HG03469 (cell line): ENCODE data around the gene RAD18.

Source experiments
- ATAC-seq: cut with Tn5 transposase; IDR thresholded peaks from one replicate; pipeline ENCODE4 v1.9.1; 2021; ENCODE audit warnings: mild to moderate bottlenecking, moderate library complexity, moderate number of reproducible peaks; ENCODE audit not compliant: unreplicated experiment

RAD18 gene

GRCh38 chr3:8966150-8966819 is 3.0 kb upstream of the RAD18 start:
- ATAC-seq, result no peak

DNA sequence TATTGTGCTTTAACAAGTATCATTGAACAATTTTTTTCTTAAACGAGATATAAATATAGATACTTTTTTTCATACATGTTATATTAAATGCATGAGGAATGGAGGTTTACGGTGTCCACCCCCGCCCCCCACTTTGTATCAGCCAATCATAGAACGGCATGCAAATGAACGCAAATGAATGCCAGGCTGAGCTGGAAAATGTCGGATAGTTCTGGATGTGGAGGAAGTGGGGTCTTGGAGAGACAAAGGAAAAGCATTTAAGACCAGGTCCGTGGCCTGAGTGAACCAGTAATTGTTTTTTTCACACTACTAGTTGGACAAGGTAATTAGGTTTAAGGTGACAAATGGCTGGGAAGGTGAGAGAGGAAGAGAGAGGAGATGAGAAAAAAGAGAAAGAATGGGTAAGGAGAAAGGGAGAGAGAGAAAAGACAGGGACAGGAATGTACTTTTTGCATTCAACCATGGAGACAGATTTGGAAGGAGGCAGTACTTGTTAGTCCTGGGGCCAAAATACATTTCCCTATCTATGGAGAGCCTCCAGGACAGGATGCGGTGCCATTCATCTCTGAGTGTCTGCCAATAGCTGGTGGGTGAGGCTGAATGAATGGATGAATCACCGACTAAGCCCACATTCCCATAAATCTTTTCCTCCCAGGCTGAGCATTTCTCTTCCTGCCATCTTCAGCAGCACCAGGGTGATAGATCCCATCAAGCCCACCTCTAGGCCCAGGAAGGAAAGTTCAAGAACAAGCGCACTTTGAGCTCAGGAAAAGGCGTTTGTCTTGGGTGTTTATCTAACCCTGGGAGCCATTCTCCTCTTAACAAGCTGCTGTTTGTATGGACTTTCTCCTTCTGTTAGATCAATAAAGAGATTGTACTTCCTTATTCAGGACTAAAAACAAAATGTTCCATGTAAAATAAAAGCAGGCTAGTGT is 1.4 kb upstream of the RAD18 start:
- ATAC-seq, result no peak

DNA sequence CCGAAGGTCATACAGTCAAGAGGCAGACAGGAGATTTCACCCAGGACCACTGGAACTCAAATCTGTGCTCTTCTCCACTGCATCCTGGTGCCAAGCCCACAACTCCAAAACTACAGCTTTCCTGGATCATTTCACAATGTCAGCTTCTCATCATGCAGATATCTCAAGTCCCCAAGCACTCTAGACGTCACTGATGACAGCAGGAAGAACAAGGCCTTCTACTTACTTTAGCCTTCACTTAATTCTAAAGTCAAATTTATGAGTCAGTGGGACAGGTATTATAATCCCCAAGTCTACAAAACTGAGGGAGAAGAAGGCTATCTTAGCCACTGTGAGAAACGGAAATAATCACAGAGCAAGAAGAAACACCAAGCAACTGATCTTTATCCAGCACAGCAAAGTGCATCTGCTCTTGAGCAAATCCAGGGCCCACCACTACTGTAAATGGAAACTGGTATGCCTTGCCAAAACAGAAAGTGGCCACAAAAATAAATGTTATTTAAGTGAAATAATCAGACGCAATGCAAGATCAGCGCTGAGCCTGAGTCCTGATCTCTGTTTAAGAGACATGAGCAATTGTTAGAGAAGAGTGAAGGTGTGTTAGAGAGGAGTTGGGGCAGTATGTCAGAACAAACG is 928 bp downstream of the RAD18 start:
- no peak for ATAC-seq

DNA sequence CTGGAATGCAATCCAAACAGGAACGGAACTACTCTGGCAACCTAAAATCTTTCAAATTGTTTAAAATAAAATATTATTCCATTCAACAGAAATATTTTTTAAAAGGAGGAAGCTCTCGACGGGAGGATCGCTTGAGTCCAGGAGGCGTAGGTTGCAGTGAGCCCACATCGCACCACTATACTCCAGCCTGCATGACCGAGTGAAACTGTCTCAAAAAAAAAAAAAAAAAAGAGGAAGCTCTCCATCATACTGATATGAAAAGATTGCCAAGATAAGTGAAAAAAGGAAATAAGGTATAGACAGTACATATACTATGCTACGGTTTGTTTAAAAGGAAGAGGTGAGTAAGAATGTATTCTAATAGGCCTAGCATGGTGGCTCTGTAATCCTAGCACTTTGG is 3.6 kb downstream of the RAD18 start:
- ATAC-seq, result no peak

DNA sequence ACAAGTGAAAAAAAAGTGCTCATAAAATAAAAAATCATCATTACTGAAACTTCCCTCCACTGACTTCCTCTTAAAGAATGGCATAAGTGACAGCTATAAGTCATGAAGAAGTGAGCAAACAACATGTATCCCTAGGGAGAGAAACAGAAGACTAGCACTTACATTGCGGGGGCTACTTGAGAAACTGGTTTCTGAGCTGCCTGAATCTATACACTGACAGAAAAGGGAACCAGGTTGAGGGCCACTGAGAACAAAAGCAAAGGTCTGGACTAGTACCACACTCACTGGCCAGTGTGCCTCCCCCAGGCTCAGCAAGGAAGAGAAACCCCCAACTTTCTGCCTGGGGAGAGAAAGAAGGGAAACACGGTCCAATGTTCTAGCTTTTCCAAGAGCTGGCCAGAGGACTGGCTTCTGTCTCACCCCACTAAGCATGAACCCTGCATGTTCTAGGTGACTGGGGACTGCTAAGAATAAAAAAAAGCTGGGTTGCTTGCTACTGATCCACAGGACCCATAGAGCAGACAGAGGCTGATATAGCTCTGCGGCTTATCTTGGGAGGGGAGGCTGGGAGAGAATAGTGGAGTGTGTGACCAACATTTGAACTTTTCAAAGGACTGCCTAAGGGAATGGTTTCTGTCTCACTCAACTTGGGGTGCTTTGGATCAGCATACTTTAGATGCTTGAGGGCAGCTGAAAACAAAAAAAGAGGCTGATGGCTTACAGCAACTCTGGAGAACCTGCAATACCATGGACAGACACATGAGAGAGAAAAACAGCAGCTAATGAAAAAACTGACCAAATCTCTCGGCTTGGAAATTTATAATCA is 8.1 kb downstream of the RAD18 start:
- ATAC-seq, result peak; percentile 89

DNA sequence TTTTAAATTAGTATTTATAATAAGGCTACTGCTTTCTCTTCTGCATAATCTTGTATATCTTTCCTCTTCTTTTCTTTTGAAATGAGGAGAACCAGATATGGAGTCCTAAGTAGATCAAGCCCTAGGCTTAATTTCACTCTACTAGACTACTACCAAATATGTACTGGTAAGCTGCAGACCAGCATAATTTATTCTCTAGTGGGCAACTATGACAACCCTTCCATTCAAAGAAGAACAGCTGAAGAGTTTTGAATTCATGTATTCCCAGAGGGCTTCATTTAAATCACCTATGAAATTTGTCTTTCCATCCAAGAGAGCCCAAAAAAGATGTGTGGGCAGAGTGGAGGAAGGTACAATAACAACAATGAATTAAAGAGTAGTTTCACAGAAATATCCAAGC is 10.0 kb downstream of the RAD18 start:
- ATAC-seq, result no peak

DNA sequence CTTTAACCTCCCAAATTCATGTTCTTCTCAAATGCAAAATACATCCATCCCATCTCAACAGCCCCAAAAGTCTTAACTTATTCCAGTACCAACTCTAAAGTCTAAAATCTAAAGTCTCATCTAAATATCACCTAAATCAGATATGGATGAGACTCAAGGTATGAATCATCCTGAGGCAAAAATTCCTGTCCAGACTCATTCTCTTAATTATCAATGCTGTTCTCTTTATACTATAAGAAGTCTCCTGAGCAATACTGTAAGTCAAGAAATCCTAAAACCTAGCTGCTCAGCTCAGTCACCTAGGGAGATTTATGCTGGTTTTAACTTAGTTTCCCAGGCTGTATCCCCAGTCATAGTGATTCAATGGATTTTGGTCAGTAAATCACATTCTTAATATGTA is 11.1 kb downstream of the RAD18 start:
- no peak for ATAC-seq

- no peak for ATAC-seq
These were observed 17.2 kb downstream of the RAD18 start for GRCh38 chr3:8945890-8946600.

GRCh38 chr3:8942746-8943488 is 20.4 kb downstream of the RAD18 start:
- ATAC-seq, result no peak

DNA sequence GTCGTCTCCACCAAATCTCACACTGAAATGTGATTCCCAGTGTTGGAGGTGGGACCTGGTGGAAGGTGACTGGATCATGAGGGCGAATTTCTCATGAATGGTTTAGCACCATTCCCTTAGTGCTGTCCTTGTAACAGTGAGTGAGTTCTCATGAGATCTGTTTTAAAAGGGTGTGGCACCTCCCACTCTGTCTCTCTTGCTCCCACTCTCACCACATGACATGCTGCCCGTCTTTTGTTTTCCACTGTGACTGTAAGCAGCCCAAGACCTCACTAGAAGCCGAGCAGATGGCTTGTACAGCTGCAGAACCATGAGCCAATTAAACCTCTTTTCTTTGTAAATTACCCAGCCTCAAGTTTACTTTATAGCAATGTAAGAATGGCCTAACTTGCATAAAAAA is 21.2 kb downstream of the RAD18 start:
- no peak for ATAC-seq

DNA sequence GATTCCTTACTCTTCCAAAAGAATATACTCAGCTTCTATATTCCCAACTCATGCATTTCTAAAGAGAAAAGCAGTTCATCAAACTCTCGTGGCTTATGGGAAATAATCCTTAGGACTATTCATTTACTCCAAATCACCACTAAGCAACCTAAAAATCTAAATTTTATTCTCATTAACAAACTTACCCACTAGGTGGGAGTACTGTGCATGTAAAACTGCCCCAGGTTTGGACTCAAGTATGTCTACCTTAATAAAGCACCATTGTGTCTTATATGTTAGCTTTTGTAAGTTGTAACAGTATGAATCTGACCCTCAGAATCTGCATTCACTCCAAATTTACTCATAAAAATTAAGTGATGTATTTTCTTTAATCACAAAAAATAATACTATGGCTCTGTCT is 25.3 kb downstream of the RAD18 start:
- no peak for ATAC-seq

DNA sequence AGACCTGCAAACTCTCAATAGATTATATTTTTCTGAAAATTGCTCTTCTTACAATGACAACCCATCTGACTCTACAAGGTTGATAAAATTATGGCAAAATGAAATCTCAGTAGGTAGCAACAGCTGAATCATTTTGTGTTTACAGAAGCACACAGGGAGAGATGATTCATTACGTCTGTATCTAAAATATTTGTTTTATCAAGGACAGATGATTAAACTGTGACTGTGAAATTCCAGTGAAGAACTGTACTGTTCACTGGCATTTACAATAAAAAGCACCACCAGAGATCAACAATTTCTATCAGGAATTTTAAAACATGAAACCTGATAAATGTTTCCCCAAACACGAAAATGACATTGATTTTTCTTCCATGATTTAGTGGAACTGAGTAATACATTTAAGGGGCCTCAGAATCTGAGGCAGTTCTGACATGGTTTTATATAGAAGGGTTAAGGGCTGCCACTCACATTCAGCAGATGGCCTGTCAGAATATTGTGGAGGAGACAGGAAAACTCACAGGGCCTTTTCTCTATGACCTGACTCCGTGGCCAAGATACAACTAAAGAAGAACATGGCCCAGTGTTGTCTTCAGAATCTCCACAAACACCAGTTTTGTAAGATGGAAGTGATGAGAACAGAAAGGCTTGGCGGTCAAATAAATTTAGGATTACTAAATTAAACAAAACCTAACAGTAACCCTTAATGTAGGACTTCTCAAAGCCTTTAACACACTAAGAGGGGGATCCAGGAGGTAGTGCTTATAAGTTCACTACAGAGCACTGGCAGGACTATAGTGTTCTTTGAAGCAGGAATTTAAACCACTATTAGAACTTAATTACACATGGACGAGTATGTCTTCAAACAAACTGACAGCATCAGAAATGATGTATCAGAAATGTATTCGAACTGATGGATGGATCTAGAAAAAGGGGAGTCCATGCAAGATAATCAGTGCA is 25.9 kb downstream of the RAD18 start:
- ATAC-seq, result no peak

GRCh38 chr3:8932507-8932906 is 30.8 kb downstream of the RAD18 start:
- no peak for ATAC-seq

- ATAC-seq, result no peak
These were observed 31.9 kb downstream of the RAD18 start for GRCh38 chr3:8931342-8931741.

- ATAC-seq, result no peak
These were observed 33.4 kb downstream of the RAD18 start for GRCh38 chr3:8929860-8930259.

GRCh38 chr3:8914491-8914890 is 48.8 kb downstream of the RAD18 start:
- ATAC-seq, result no peak

DNA sequence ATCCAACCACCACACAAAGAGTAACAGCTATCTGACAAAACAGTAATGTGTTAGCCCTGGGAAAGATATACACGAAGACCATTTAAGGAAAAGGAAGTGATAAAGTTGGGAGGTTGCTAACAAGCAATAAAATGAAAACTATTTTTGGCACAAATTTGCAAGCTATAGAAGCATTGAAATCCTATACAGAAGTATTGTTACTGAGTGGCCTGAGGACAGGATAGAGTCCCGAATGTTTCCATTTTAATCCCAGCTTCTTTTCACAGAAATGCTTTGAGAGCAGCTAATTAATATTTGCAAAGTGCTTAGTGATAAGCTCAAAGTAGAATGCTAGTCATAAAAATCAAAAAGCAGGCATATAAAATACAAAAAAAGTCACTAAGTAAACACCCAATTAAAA is 51.5 kb downstream of the RAD18 start:
- ATAC-seq, result no peak

DNA sequence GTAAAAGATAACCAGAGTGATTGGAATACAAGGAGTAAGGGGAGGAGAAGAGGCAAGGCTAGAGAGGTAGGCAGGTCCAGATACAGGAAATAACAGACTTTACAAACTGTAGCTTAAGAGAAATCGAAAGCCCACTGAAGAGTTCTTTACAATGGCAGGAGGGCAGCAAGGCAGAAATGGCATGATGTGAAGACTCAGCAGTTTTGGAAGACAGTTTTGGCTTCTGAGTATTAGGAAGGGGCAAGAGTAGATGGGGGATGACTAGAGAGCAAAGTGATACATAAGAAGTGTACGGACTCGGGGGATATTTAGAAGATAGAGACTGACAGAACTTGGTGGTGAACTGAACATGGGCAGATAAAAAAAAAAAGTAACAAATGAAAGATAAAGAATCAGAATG is 54.1 kb downstream of the RAD18 start:
- no peak for ATAC-seq
